Cardiac muscle cell (in vitro differentiated cells and primary cell): Measurements from ENCODE around the gene HLA-A. TPM values are rescaled to one million over a fixed set of nuclear protein-coding genes. Genes with fewer than 3 reads are reported as not detected.
A peak's percentile ranks its signal among the peaks of the same experiment; 100 is the strongest.

Source experiments
- DNase-seq, 2 donors: peaks; one replicate each; pipeline versions ENCODE4 v3.0.0 to v3.0.0-alpha.2; 2010 to 2017; ENCODE audit warnings: low read depth in 1 of 2, low spot score in 1 of 2
- H3K27ac ChIP-seq: fragments of 200-600 bp; sonication (generic); 2 replicates; pipeline ENCODE4 v1.5.1; 2016
- H3K27me3 ChIP-seq: fragments of 200-600 bp; sonication (generic); 2 replicates; pipeline ENCODE4 v1.6.0; 2016; ENCODE audit warnings: control low read depth
- H3K36me3 ChIP-seq: fragments of 200-600 bp; sonication (generic); 2 replicates; pipeline ENCODE4 v1.5.1; 2016; ENCODE audit warnings: control low read depth
- H3K4me1 ChIP-seq: fragments of 200-600 bp; sonication (generic); 2 replicates; pipeline ENCODE4 v1.8.1; 2017; ENCODE audit warnings: low read depth, mild to moderate bottlenecking, mixed run types
- H3K4me3 ChIP-seq: fragments of 200-600 bp; sonication (generic); 2 replicates; pipeline ENCODE4 v1.5.1; 2016; ENCODE audit warnings: mild to moderate bottlenecking
- H3K9me3 ChIP-seq: fragments of 200-600 bp; sonication (generic); 2 replicates; pipeline ENCODE4 v1.5.1; 2017; ENCODE audit warnings: low read depth, mild to moderate bottlenecking, control low read depth
- polyA plus RNA-seq: library from polyadenylated mRNA; unstranded; fragments of >200 nt; fragmentation: Nextera tagmentation; extraction: Ambion mirVana; gene quantifications from 2 replicates; pipeline ENCODE4 v1.2.1, GENCODE V29; 2016
- total RNA-seq: library from RNA; depleted of rRNA; stranded (reverse); fragments of >200 nt; gene quantifications from 2 replicates; pipeline ENCODE4 v1.2.3, GENCODE V29; 2016
- TF ChIP-seq, protein P1 (sequence below): IDR thresholded peaks from 2 replicates; pipeline ENCODE4 v1.5.1; 2012; ENCODE audit warnings: low read depth, mild to moderate bottlenecking, low read length

Gene HLA-A
- total and polyA plus RNA-seq, 2 experiments from 2014 or later: 119 to 177 TPM

DNA sequence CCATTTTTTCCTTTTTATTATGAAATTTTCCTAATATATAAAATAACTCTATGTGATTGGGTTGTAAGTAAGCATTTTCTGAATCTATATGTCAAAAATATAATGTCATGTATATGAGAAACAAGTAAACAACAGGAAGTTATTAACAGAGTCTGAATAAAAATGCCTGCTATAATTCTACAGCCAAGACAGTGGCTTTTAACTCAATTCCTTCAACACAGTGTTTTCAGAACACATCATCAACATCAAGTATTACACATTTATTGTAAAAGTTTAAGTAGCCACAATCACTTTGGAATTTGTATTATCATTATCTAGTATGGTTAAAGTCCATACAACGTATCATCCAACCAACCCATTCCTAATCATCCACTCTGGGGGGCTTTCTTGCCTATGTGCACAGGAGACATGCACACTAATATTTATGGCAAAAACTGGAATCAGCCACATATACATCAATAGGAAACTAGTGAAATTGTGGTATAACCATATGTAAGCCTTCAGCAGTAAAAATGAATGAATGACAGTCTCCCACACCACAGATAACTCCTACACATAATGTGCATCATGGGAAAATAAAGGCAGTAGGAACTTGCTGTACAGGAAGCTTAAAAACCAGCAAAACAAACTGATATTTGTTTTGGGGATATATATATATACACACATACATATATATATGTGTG is 6.9 kb upstream of the HLA-A start:
- Histone ChIP-seq H3K27me3 (no peaks in the 10 kb centered on the region), H3K4me1 (no peaks in the 10 kb centered on the region), H3K36me3 (no peaks in the 10 kb centered on the region), H3K27ac (no peak overlapping the region), H3K4me3 (no peak overlapping the region), H3K9me3 (no peaks in the 10 kb centered on the region)
- no peak for DNase-seq
- TF ChIP-seq, protein P1, sequence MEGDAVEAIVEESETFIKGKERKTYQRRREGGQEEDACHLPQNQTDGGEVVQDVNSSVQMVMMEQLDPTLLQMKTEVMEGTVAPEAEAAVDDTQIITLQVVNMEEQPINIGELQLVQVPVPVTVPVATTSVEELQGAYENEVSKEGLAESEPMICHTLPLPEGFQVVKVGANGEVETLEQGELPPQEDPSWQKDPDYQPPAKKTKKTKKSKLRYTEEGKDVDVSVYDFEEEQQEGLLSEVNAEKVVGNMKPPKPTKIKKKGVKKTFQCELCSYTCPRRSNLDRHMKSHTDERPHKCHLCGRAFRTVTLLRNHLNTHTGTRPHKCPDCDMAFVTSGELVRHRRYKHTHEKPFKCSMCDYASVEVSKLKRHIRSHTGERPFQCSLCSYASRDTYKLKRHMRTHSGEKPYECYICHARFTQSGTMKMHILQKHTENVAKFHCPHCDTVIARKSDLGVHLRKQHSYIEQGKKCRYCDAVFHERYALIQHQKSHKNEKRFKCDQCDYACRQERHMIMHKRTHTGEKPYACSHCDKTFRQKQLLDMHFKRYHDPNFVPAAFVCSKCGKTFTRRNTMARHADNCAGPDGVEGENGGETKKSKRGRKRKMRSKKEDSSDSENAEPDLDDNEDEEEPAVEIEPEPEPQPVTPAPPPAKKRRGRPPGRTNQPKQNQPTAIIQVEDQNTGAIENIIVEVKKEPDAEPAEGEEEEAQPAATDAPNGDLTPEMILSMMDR: no peak

DNA sequence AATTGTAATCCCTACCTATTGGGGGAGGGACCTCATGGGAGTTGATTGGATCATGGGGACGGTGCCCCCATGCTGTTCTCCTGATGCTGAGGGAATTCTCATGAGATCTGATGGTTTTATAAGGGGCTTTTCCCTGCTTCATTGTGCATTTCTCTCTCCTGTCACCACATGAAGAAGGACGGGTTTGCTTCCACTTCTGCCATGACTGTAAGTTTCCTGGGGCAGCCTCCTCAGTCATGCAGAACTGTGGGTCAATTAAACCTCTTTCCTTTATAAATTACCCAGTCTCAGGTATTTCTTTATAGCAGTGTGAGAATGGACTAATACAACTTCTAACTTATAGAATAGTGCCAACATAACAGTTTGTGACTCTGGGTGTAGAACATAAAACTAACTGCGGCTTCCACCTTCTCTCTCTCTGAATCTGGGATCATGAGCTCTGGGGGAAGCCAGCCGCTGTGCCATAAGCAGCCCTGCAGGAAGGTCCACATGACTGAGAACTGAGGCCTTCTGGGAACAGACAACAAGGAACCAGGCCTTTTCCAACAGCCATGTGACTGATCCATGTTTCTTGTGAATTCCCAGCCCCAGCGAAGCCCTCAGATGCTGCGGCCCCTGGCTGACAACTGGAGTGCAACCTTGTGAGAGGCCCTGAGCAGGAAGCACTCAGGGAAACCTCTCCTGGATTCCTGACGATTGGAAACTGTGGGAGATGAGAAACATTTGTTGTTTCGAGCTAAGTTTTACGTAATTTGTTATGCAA is 3.4 kb upstream of the HLA-A start:
- Histone ChIP-seq H3K36me3 (no peaks in the 10 kb centered on the region), H3K4me1 (no peaks in the 10 kb centered on the region), H3K9me3 (no peaks in the 10 kb centered on the region), H3K27ac (no peak overlapping the region), H3K4me3 (no peak overlapping the region), H3K27me3 (no peaks in the 10 kb centered on the region)
- DNase-seq: peak in 1 of 2 donors; percentile 22
- TF ChIP-seq, protein P1: no peak

DNA sequence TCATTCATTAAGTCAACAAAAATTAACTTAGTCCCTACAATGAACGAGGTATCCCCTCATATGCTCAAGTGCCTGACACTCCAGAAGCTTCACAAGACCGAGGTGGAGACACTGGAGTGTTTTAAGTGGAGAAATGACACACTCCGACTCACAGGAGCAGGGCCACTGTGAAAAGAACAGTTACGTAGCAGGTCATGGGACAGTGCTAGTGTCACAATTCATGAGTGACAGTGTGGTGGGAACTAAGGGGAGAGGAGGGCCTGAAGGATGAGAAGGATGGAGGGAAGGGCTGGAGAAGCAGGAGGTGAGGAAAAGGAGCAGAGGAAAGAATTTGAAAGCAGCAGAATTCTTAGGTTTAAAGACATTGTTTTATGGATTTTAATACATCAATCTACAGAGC is 1.3 kb upstream of the HLA-A start:
- Histone ChIP-seq H3K9me3 (no peaks in the 10 kb centered on the region), H3K4me1 (no peaks in the 10 kb centered on the region), H3K36me3 (no peaks in the 10 kb centered on the region), H3K27ac (no peak overlapping the region), H3K4me3 (no peak overlapping the region), H3K27me3 (no peaks in the 10 kb centered on the region)
- no peak for DNase-seq
- TF ChIP-seq, protein P1: no peak

DNA sequence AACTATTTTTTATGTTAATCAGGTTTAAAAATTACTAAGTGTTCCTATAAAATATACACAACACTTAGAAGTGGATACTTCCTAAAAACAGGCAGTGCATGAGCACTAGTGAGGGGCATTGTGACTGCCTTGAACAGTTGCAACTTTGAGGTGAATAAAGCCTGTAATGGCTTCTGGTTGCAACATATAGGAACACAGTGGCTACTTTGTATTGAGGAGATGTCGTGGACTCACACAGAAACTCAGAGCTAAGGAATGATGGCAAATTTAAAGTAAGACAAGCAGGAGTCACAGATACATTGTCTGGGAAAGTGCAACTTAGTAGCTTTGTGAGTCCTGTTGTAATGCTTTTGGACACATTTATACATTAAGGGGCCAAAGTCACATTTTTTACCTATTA is 861 bp upstream of the HLA-A start:
- no peaks in the 10 kb centered on the region for H3K36me3 ChIP-seq
- H3K4me3 ChIP-seq: no peak overlapping the region
- H3K27ac ChIP-seq: no peak overlapping the region

DNA sequence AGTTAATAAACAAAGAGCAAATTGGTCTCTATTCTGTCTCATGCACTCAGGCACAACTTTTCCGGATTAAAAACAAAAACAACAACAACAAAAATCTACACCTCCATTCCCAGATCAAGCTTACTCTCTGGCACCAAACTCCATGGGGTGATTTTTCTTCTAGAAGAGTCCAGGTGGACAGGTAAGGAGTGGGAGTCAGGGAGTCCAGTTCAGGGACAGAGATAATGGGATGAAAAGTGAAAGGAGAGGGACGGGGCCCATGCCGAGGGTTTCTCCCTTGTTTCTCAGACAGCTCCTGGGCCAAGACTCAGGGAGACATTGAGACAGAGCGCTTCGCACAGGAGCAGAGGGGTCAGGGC is 437 bp upstream of the HLA-A start:
- TF ChIP-seq, protein P1: no peak

More for the DNA sequence above, 861 bp upstream of the HLA-A start:
- DNase-seq: no peak
- no peaks in the 10 kb centered on the region for H3K9me3 ChIP-seq
- H3K27me3 ChIP-seq: no peaks in the 10 kb centered on the region
- TF ChIP-seq, protein P1: no peak
- H3K4me1 ChIP-seq: no peaks in the 10 kb centered on the region

More for the DNA sequence above, 437 bp upstream of the HLA-A start:
- Histone ChIP-seq H3K27me3 (no peaks in the 10 kb centered on the region), H3K4me1 (no peaks in the 10 kb centered on the region), H3K36me3 (no peaks in the 10 kb centered on the region), H3K4me3 (peak overlapping the region; percentile 65), H3K27ac (no peak overlapping the region), H3K9me3 (no peaks in the 10 kb centered on the region)
- no peak for DNase-seq
